SK-N-SH (cell line): ENCODE data around the gene DCST1. TPM values are rescaled to one million over a fixed set of nuclear protein-coding genes. Genes with fewer than 3 reads are reported as not detected.

ENCODE experiments used
- CTCF ChIA-PET: fragments of 300-600, 350-600 bp; formaldehyde crosslinking; extraction: SDS; loops from one replicate; lab custom pipeline; 2021; lab: Yijun Ruan, JAX
- POLR2A ChIA-PET: fragments of 350-600 bp; sonication (Branson Sonifier 250); formaldehyde crosslinking; extraction: SDS; loops from one replicate; lab custom pipeline; 2020; ENCODE audit warnings: antibody characterized with exemption, inconsistent platforms; lab: Yijun Ruan, JAX
- DNase-seq: peaks from one replicate; pipeline ENCODE4 v3.0.0; 2012
- H2AFZ ChIP-seq: fragments of 200-600 bp; sonication (generic); 2 replicates; pipeline ENCODE4 v1.8.1; 2016; ENCODE audit warnings: antibody characterized with exemption, mild to moderate bottlenecking, low read depth
- H3F3A ChIP-seq: fragments of 200-600 bp; sonication (generic); replicated peaks from 2 replicates; pipeline ENCODE3; 2016; ENCODE audit warnings: antibody characterized with exemption, mild to moderate bottlenecking; ENCODE audit not compliant: insufficient read depth
- H3K27ac ChIP-seq, 2 experiments: fragments of 200-500 bp in 1 of 2; fragments of 200-600 bp in 1 of 2; sonication (Bioruptor generic) in 1 of 2; sonication (generic), shearing (Covaris generic) in 1 of 2; 2 replicates each; pipeline versions ENCODE4 v1.5.1 to v1.6.1; 2014 to 2016; ENCODE audit warnings: low read depth in 2 of 2, inconsistent platforms in 1 of 2, low read length in 1 of 2, mild to moderate bottlenecking in 1 of 2, mixed read lengths in 1 of 2
- H3K27me3 ChIP-seq: fragments of 200-600 bp; sonication (generic), shearing (Covaris generic); 2 replicates; pipeline ENCODE4 v1.6.1; 2016; ENCODE audit warnings: mixed run types; ENCODE audit not compliant: insufficient read depth
- H3K36me3 ChIP-seq, 2 experiments: fragments of 200-500 bp in 1 of 2; fragments of 200-600 bp in 1 of 2; sonication (Bioruptor generic) in 1 of 2; sonication (generic) in 1 of 2; replicated peaks in 1 of 2; 2 replicates each; pipeline versions ENCODE3 to v1.5.1; 2014 to 2016; ENCODE audit warnings: low read length in 1 of 2, mild to moderate bottlenecking in 1 of 2; ENCODE audit not compliant: insufficient read depth in 2 of 2, control insufficient read depth in 1 of 2
- H3K4me1 ChIP-seq, 2 experiments: fragments of 200-500 bp in 1 of 2; fragments of 200-600 bp in 1 of 2; sonication (Bioruptor generic) in 1 of 2; sonication (generic), shearing (Covaris generic) in 1 of 2; 2 replicates each; pipeline versions ENCODE4 v1.5.1 to v1.6.1; 2014 to 2016; ENCODE audit warnings: low read depth in 1 of 2, low read length in 1 of 2, mixed run types in 1 of 2; ENCODE audit not compliant: insufficient read depth in 2 of 2, control insufficient read depth in 1 of 2
- H3K4me2 ChIP-seq: fragments of 200-600 bp; sonication (generic), shearing (Covaris generic); 2 replicates; pipeline ENCODE4 v1.6.1; 2017; ENCODE audit warnings: mixed run types
- H3K4me3 ChIP-seq, 2 experiments: fragments of 200-500 bp in 1 of 2; fragments of 200-600 bp in 1 of 2; sonication (Bioruptor generic) in 1 of 2; sonication (generic), shearing (Covaris generic) in 1 of 2; 2 replicates each; pipeline versions ENCODE4 v1.5.1 to v1.8.1; 2014 to 2016; ENCODE audit warnings: low read depth in 2 of 2, inconsistent platforms in 1 of 2, low read length in 1 of 2, mild to moderate bottlenecking in 1 of 2, mixed read lengths in 1 of 2, moderate library complexity in 1 of 2
- H3K79me2 ChIP-seq: fragments of 200-600 bp; sonication (generic); 2 replicates; pipeline ENCODE4 v1.8.1; 2017; ENCODE audit warnings: mild to moderate bottlenecking; ENCODE audit not compliant: insufficient read depth
- H3K9ac ChIP-seq: fragments of 200-600 bp; sonication (generic); 2 replicates; pipeline ENCODE4 v1.6.1; 2017; ENCODE audit warnings: mixed run types
- H3K9me2 ChIP-seq: fragments of 200-600 bp; sonication (generic); 2 replicates; pipeline ENCODE4 v1.6.1; 2017; ENCODE audit warnings: mixed run types
- H3K9me3 ChIP-seq: fragments of 200-600 bp; sonication (generic); 2 replicates; pipeline ENCODE4 v1.6.1; 2017; ENCODE audit warnings: mixed run types, mild to moderate bottlenecking, moderate library complexity
- H4K20me1 ChIP-seq: fragments of 200-600 bp; sonication (generic); 2 replicates; pipeline ENCODE4 v1.6.1; 2017; ENCODE audit warnings: mild to moderate bottlenecking, mixed run types; ENCODE audit not compliant: insufficient read depth
- CHD2 ChIP-seq: fragments of 150-350 bp; IDR thresholded peaks from 2 replicates; pipeline ENCODE4 v1.6.1; 2018; ENCODE audit warnings: low read length; ENCODE audit not compliant: partially characterized antibody
- CTCF ChIP-seq: fragments of 200-600 bp; sonication (generic); IDR thresholded peaks from 2 replicates; pipeline ENCODE4 v1.6.1; 2017; ENCODE audit warnings: antibody characterized with exemption, mild to moderate bottlenecking, moderate library complexity
- EP300 ChIP-seq, 2 experiments: IDR thresholded peaks; 2 replicates each; pipeline versions ENCODE4 v1.4.0 to v1.6.1; 2012; ENCODE audit warnings: borderline replicate concordance in 1 of 2, low read depth in 1 of 2, low read length in 1 of 2
- EZH2phosphoT487 ChIP-seq: fragments of 200-600 bp; sonication (generic); IDR thresholded peaks from 2 replicates; pipeline ENCODE4 v1.6.1; 2017; ENCODE audit warnings: low read depth, mixed run types, mild to moderate bottlenecking, antibody characterized with exemption, moderate library complexity, borderline replicate concordance
- GABPA ChIP-seq: IDR thresholded peaks from 2 replicates; pipeline ENCODE4 v1.4.0; 2012; ENCODE audit warnings: low read depth, mild to moderate bottlenecking
- NFIC ChIP-seq: IDR thresholded peaks from 2 replicates; pipeline ENCODE4 v1.4.0; 2012; ENCODE audit warnings: borderline replicate concordance
- POLR2AphosphoS5 ChIP-seq: IDR thresholded peaks from 2 replicates; pipeline ENCODE4 v1.6.1; 2012; ENCODE audit warnings: low read depth, low read length
- RFX5 ChIP-seq: IDR thresholded peaks from 2 replicates; pipeline ENCODE4 v1.6.1; 2012; ENCODE audit warnings: mild to moderate bottlenecking, improper control_type of control experiment, low read length
- SIN3A ChIP-seq: IDR thresholded peaks from 2 replicates; pipeline ENCODE4 v1.6.1; 2012; ENCODE audit warnings: low read depth, mild to moderate bottlenecking, low read length, moderate library complexity, borderline replicate concordance
- TAF1 ChIP-seq: IDR thresholded peaks from 2 replicates; pipeline ENCODE4 v1.6.1; 2012; ENCODE audit warnings: low read depth, mild to moderate bottlenecking, low read length, moderate library complexity, borderline replicate concordance
- USF1 ChIP-seq: IDR thresholded peaks from 2 replicates; pipeline ENCODE4 v1.4.0; 2012; ENCODE audit warnings: low read depth, borderline replicate concordance
- WGBS: methylation state at CpG from one replicate; pipeline ENCODE4 v1.1.6; 2017; ENCODE audit warnings: low lambda C conversion rate; 5-methylcytosine and 5-hydroxymethylcytosine counted together
- polyA plus RNA-seq, 3 experiments: library from polyadenylated mRNA; depleted of rRNA; stranded (reverse); fragments of >200 nt; gene quantifications; 2 replicates each; pipeline ENCODE4 v1.2.3, GENCODE V29; 2012
- TF ChIP-seq, protein P1 (sequence below): IDR thresholded peaks from 2 replicates; pipeline ENCODE4 v1.4.0; 2012; ENCODE audit warnings: low read depth
- TF ChIP-seq, protein P2 (sequence below): IDR thresholded peaks from 2 replicates; pipeline ENCODE4 v1.6.1; 2012; ENCODE audit warnings: mild to moderate bottlenecking, low read depth, low read length, moderate library complexity
- TF ChIP-seq, protein P3 (sequence below): fragments of 150-350 bp; IDR thresholded peaks from 2 replicates; pipeline ENCODE4 v1.6.1; 2017; ENCODE audit warnings: antibody characterized with exemption, low read length, low read depth, borderline replicate concordance

Gene DCST1
- polyA plus RNA-seq, 1 of the 3 experiments (the other 2 are of a cell fraction), result not detected

GRCh38 chr1:155003227-155003765 is 30.3 kb upstream of the DCST1 start:
- peak; percentile 65 for DNase-seq
- peaks cover 27% of the 10 kb centered on the region for H3F3A ChIP-seq
- no peaks in the 10 kb centered on the region for H3K9me3 ChIP-seq
- H3K9ac ChIP-seq, result peak overlapping the region; percentile 86
- peaks cover 37% of the 10 kb centered on the region for H3K79me2 ChIP-seq
- ChIA-PET POLR2A (interaction anchor here (0.7 to 1.7 kb wide), 3 partner anchors 25 to 46 kb away, joined by 3 to 5 read pairs (median 5); no protein-coding TSS in a partner anchor), CTCF (interaction anchor here (0.5 to 14.0 kb wide), 12 partner anchors 10 to 593 kb away, joined by 3 to 640 read pairs (median 4); partner anchors contain the start of genes CKS1B, FLAD1, LENEP and PBXIP1)
- WGBS, result under 1% methylated on average over 24 of the region's 37 CpGs
- no peaks in the 10 kb centered on the region for H3K9me2 ChIP-seq
- H4K20me1 ChIP-seq, result no peaks in the 10 kb centered on the region; the same call in 1 of the 2 replicates
- H3K27me3 ChIP-seq, result no peaks in the 10 kb centered on the region
- H3K36me3 ChIP-seq, result peaks cover 0 to 5% of the 10 kb centered on the region in 2 experiments
- H3K4me1 ChIP-seq, result peaks cover 19 to 33% of the 10 kb centered on the region in 2 experiments
- peak overlapping the region; percentile 70; the same call in 1 of the 2 replicates for H2AFZ ChIP-seq
- peak overlapping the region; percentile 100 for H3K4me2 ChIP-seq
- H3K27ac ChIP-seq, result peak overlapping the region; percentile 72 to 96
- TF ChIP-seq SIN3A, result no peak
- no peak for TF ChIP-seq EZH2phosphoT487
- peak; percentile 76 for TF ChIP-seq NFIC
- TF ChIP-seq POLR2AphosphoS5, result 0 out of 2 replicates have a peak, but pooled peaks have one; percentile 15
- 0 out of 2 replicates have a peak, but pooled peaks have one; percentile 20 for TF ChIP-seq TAF1
- TF ChIP-seq RFX5, result no peak
- no peak for TF ChIP-seq GABPA
- TF ChIP-seq, protein P1, sequence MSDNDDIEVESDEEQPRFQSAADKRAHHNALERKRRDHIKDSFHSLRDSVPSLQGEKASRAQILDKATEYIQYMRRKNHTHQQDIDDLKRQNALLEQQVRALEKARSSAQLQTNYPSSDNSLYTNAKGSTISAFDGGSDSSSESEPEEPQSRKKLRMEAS, result peak; percentile 36; the same call in 1 of the 2 replicates
- TF ChIP-seq, protein P2, sequence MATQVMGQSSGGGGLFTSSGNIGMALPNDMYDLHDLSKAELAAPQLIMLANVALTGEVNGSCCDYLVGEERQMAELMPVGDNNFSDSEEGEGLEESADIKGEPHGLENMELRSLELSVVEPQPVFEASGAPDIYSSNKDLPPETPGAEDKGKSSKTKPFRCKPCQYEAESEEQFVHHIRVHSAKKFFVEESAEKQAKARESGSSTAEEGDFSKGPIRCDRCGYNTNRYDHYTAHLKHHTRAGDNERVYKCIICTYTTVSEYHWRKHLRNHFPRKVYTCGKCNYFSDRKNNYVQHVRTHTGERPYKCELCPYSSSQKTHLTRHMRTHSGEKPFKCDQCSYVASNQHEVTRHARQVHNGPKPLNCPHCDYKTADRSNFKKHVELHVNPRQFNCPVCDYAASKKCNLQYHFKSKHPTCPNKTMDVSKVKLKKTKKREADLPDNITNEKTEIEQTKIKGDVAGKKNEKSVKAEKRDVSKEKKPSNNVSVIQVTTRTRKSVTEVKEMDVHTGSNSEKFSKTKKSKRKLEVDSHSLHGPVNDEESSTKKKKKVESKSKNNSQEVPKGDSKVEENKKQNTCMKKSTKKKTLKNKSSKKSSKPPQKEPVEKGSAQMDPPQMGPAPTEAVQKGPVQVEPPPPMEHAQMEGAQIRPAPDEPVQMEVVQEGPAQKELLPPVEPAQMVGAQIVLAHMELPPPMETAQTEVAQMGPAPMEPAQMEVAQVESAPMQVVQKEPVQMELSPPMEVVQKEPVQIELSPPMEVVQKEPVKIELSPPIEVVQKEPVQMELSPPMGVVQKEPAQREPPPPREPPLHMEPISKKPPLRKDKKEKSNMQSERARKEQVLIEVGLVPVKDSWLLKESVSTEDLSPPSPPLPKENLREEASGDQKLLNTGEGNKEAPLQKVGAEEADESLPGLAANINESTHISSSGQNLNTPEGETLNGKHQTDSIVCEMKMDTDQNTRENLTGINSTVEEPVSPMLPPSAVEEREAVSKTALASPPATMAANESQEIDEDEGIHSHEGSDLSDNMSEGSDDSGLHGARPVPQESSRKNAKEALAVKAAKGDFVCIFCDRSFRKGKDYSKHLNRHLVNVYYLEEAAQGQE, result no peak
- H3K4me3 ChIP-seq, result peak overlapping the region; percentile 79 to 95

DNA sequence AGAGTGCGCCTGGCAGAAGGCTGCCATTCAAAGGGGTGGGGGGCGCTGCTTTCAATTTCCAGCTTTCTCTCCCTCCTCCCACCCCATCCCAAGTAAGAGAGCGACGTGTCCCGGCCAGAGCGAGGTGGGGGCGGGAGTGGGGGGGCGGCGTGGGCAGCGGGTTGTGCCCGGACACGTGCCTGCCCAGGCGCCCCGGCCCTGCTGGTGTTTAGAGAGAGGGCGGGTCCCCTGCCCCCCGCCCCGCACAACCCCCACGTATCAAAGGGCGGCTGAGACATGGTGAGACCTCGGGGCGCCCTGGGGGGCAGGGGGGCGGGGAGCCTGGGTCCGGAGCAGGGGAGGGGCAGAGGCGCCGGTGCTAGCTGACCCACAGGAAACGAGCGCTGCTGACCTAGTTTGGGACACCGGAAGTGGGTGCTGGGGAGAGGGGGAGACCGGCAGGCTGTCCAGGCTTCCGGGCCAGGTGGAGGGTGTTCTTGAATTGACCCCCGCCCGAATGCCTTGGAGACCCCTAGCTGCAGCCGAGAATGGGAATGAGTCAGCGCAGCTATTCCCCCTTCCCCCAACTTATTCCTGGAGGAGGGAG is 29.8 kb upstream of the DCST1 start:
- POLR2A ChIA-PET, result interaction anchor here (0.7 to 1.7 kb wide), 4 partner anchors 14 to 46 kb away, joined by 3 to 5 read pairs (median 4); no protein-coding TSS in a partner anchor
- H3K4me1 ChIP-seq, result peaks cover 18 to 30% of the 10 kb centered on the region in 2 experiments
- H3K9me2 ChIP-seq, result no peaks in the 10 kb centered on the region
- CTCF ChIA-PET, result interaction anchor here (0.5 to 14.0 kb wide), 15 partner anchors 10 to 593 kb away, joined by 3 to 640 read pairs (median 4); partner anchors contain the start of genes ADAM15, CKS1B, FLAD1 and LENEP
- peak; percentile 80 for DNase-seq
- H3K79me2 ChIP-seq, result peaks cover 37% of the 10 kb centered on the region
- H3K4me3 ChIP-seq, result peak overlapping the region; percentile 79 to 95
- no peaks in the 10 kb centered on the region for H3K9me3 ChIP-seq
- H3F3A ChIP-seq, result peaks cover 27% of the 10 kb centered on the region
- H3K27ac ChIP-seq, result peak overlapping the region; percentile 72 to 96
- H2AFZ ChIP-seq, result peak overlapping the region; percentile 70; the same call in 1 of the 2 replicates
- peak overlapping the region; percentile 86 for H3K9ac ChIP-seq
- 2% methylated on average over 12 of the region's 34 CpGs for WGBS
- TF ChIP-seq EP300 (IDR thresholded peaks at IDR 0.05; ENCODE audit: borderline replicate concordance in 1 of 2, low read depth in 1 of 2, low read length in 1 of 2), result peak in 1 of 2 experiments; percentile 10; a peak in 1 of 4 replicates
- TF ChIP-seq, protein P3, sequence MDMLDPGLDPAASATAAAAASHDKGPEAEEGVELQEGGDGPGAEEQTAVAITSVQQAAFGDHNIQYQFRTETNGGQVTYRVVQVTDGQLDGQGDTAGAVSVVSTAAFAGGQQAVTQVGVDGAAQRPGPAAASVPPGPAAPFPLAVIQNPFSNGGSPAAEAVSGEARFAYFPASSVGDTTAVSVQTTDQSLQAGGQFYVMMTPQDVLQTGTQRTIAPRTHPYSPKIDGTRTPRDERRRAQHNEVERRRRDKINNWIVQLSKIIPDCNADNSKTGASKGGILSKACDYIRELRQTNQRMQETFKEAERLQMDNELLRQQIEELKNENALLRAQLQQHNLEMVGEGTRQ, result no peak
- TF ChIP-seq USF1, result 0 out of 2 replicates have a peak, but pooled peaks have one; percentile 14
- no peak for TF ChIP-seq CTCF
- peak; percentile 35 for TF ChIP-seq CHD2
- peak; percentile 74 for TF ChIP-seq GABPA
- TF ChIP-seq, protein P1, result peak; percentile 55
- H3K4me2 ChIP-seq, result peak overlapping the region; percentile 100
- no peaks in the 10 kb centered on the region for H3K27me3 ChIP-seq
- peaks cover 2% of the 10 kb centered on the region; the same call in 1 of the 2 replicates for H4K20me1 ChIP-seq
- H3K36me3 ChIP-seq, result peaks cover 0 to 5% of the 10 kb centered on the region in 2 experiments
